Panc1 (cell line): ENCODE measurements around the gene BMP2.

Experiments used
- POLR2AphosphoS5 ChIP-seq: IDR thresholded peaks from 2 replicates; pipeline ENCODE4 v1.6.1; 2012; ENCODE audit warnings: mild to moderate bottlenecking, low read depth, low read length, moderate library complexity
- TF ChIP-seq, protein P1 (sequence below): fragments of 450-650 bp; IDR thresholded peaks from 2 replicates; pipeline ENCODE4 v1.5.1; 2017; ENCODE audit warnings: mild to moderate bottlenecking

DNA sequence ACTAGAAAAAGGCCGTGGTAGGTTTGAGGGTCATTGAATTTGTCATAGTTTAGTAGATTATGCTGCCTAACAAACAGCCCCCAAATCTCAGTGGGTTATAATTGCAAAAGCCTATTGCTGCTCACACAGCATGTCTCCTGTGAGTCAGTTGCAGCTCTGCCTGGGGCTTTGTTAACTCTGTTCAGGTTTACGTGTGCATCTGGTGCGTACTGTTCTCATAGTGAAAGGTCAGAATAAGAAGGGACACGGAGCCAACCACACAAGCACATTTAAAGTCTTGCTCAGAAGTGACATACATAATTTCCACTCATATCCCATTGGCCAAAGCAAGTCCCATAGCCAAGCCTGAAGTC, 48.1 kb upstream of the BMP2 start:
- TF ChIP-seq, protein P1, sequence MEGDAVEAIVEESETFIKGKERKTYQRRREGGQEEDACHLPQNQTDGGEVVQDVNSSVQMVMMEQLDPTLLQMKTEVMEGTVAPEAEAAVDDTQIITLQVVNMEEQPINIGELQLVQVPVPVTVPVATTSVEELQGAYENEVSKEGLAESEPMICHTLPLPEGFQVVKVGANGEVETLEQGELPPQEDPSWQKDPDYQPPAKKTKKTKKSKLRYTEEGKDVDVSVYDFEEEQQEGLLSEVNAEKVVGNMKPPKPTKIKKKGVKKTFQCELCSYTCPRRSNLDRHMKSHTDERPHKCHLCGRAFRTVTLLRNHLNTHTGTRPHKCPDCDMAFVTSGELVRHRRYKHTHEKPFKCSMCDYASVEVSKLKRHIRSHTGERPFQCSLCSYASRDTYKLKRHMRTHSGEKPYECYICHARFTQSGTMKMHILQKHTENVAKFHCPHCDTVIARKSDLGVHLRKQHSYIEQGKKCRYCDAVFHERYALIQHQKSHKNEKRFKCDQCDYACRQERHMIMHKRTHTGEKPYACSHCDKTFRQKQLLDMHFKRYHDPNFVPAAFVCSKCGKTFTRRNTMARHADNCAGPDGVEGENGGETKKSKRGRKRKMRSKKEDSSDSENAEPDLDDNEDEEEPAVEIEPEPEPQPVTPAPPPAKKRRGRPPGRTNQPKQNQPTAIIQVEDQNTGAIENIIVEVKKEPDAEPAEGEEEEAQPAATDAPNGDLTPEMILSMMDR: no peak
- no peak for TF ChIP-seq POLR2AphosphoS5
